Stimulated activated CD4-positive, alpha-beta T cell treated with anti-CD3 and anti-CD28 coated beads, Interleukin-1b, Interleukin-23, amount 100 ng/mL, for 24 hours (primary cell): ENCODE data around the gene ANKRD10.
A peak's percentile ranks its signal among the peaks of the same experiment; 100 is the strongest.

Source experiments
- DNase-seq, 4 experiments: peaks; one replicate each; pipeline ENCODE4 v3.0.0-alpha.2; 2020; ENCODE audit warnings: low read depth in 4 of 4, low spot score in 1 of 4

ANKRD10 gene

GRCh38 chr13:110944968-110945927, 30.4 kb upstream of the ANKRD10 start:
- DNase-seq: no peak

- DNase-seq: no peak
These were observed 29.5 kb upstream of the ANKRD10 start for GRCh38 chr13:110944121-110944967.

- peak in 1 of 4 experiments; percentile 21 for DNase-seq
These were observed 27.5 kb upstream of the ANKRD10 start for GRCh38 chr13:110942248-110942981.

- DNase-seq: no peak
These were observed 24.0 kb upstream of the ANKRD10 start for GRCh38 chr13:110938662-110939421.

- no peak for DNase-seq
These were observed 22.8 kb upstream of the ANKRD10 start for GRCh38 chr13:110937511-110938285.

GRCh38 chr13:110936519-110936918, 21.6 kb upstream of the ANKRD10 start:
- DNase-seq: no peak

GRCh38 chr13:110932588-110932987, 17.7 kb upstream of the ANKRD10 start:
- DNase-seq: no peak

GRCh38 chr13:110929104-110929777, 14.4 kb upstream of the ANKRD10 start:
- DNase-seq: no peak

- no peak for DNase-seq
These were observed 10.2 kb upstream of the ANKRD10 start for GRCh38 chr13:110925023-110925612.

- no peak for DNase-seq
These were observed 9.7 kb upstream of the ANKRD10 start for GRCh38 chr13:110924639-110924934.

GRCh38 chr13:110923777-110924638, 9.1 kb upstream of the ANKRD10 start:
- DNase-seq: no peak

- DNase-seq: no peak
These were observed 8.2 kb upstream of the ANKRD10 start for GRCh38 chr13:110923086-110923485.

- DNase-seq: no peak
These were observed 7.6 kb upstream of the ANKRD10 start for GRCh38 chr13:110922506-110922905.

- no peak for DNase-seq
These were observed 6.8 kb upstream of the ANKRD10 start for GRCh38 chr13:110921695-110922094.

- DNase-seq: no peak
These were observed 6.3 kb upstream of the ANKRD10 start for GRCh38 chr13:110921209-110921608.

- DNase-seq: no peak
These were observed 5.2 kb upstream of the ANKRD10 start for GRCh38 chr13:110920038-110920437.

- DNase-seq: no peak
These were observed 1.7 kb upstream of the ANKRD10 start for GRCh38 chr13:110916301-110917142.
